GM21619 (cell line): ENCODE measurements around the gene NUB1.
A peak's percentile ranks its signal among the peaks of the same experiment; 100 is the strongest.

Source experiments
- ATAC-seq: cut with Tn5 transposase; IDR thresholded peaks from one replicate; pipeline ENCODE4 v1.9.1; 2021; ENCODE audit not compliant: unreplicated experiment

NUB1 gene

GRCh38 chr7:151388007-151388297 lies 46.3 kb downstream of the NUB1 start:
- no peak for ATAC-seq

GRCh38 chr7:151388430-151388829 lies 46.8 kb downstream of the NUB1 start:
- ATAC-seq: no peak

- ATAC-seq: no peak
These were observed 47.6 kb downstream of the NUB1 start for GRCh38 chr7:151389096-151389767.

- no peak for ATAC-seq
These were observed 48.4 kb downstream of the NUB1 start for GRCh38 chr7:151389768-151390597.

- ATAC-seq: no peak
These were observed 49.2 kb downstream of the NUB1 start for GRCh38 chr7:151390598-151391357.

- ATAC-seq: no peak
These were observed 49.7 kb downstream of the NUB1 start for GRCh38 chr7:151391358-151391730.

GRCh38 chr7:151392002-151392401 lies 50.4 kb downstream of the NUB1 start:
- ATAC-seq: no peak

- no peak for ATAC-seq
These were observed 50.8 kb downstream of the NUB1 start for GRCh38 chr7:151392426-151392825.

- no peak for ATAC-seq
These were observed 51.7 kb downstream of the NUB1 start for GRCh38 chr7:151393031-151393977.

- no peak for ATAC-seq
These were observed 52.7 kb downstream of the NUB1 start for GRCh38 chr7:151394076-151395035.

GRCh38 chr7:151395036-151395367 lies 53.4 kb downstream of the NUB1 start:
- ATAC-seq: no peak

- ATAC-seq: no peak
These were observed 54.8 kb downstream of the NUB1 start for GRCh38 chr7:151396328-151396970.

- ATAC-seq: no peak
These were observed 55.4 kb downstream of the NUB1 start for GRCh38 chr7:151397026-151397425.

GRCh38 chr7:151398446-151399304 lies 57.1 kb downstream of the NUB1 start:
- no peak for ATAC-seq

- no peak for ATAC-seq
These were observed 57.6 kb downstream of the NUB1 start for GRCh38 chr7:151399305-151399601.

- ATAC-seq: no peak
These were observed 58.3 kb downstream of the NUB1 start for GRCh38 chr7:151399906-151400305.

GRCh38 chr7:151400626-151401315 lies 59.2 kb downstream of the NUB1 start:
- peak; percentile 77 for ATAC-seq
